ENCODE measurements around the gene ATF7.
A peak's percentile ranks its signal among the peaks of the same experiment; 100 is the strongest.
"Not testable (repeated sequence)": the region's sequence is repeated elsewhere in the genome, so short reads cannot be mapped to it uniquely, and the experiment has no call there.

ATF7 gene

DNA sequence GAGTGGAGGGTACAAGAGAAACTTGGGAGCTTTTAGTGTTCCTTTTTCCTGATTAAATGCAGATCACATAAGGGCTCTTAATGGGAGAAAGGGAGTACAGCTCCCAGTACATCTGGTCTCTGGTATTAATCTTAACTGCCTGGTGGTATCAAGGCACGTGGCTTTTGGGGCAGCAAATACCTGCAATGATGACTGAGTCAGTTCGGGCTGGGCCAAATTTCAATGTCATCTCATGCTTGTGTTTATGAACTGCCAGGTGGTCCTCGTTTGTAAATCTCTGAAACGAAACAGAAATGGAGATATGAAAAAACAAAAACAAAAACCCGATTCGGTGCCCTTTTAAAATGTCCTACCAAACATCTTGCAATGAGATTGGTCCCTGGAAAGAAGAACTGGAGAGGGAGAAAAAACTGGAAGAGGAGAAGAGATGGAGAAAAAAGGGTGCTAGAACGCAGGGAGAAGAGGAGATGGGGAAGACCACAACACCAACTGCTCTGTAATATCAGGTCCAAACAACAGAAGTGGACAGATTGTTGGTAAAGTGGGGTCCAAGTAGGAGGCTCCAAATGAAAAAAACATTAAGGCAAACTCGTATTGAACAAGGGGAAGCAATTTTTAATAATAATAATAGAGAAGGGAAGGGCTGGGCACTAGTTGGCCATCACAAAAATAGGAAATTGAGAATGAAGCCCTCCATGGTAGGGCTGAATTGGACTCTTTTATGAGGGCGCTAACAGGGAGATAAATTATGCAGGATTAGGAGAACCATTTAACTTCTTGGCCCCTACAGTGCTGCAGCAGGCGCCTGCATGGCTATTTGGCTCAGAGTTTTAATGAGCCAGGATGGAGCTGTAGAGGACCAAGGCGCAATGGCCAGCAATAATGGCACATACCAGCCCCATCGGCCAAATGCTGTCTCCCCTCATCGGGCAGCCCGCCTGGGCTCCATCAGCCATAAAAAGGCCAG lies 73.5 kb downstream of the ATF7 start:
- H3K36me3 ChIP-seq (ENCODE audit: control insufficient read depth, insufficient read depth, low read length), result peaks cover 15% of the 10 kb centered on the region
- no peak overlapping the region for H3K9ac ChIP-seq (ENCODE audit: low read length)
- H3K4me1 ChIP-seq (ENCODE audit: control insufficient read depth, insufficient read depth, low read length), result peaks cover 7% of the 10 kb centered on the region
- no peaks in the 10 kb centered on the region for H3K27me3 ChIP-seq (ENCODE audit: control insufficient read depth, insufficient read depth, low read length)
- H3K4me3 ChIP-seq (ENCODE audit: low read length), result no peak overlapping the region
- H3K27ac ChIP-seq (ENCODE audit: low read depth, low read length), result no peak overlapping the region

DNA sequence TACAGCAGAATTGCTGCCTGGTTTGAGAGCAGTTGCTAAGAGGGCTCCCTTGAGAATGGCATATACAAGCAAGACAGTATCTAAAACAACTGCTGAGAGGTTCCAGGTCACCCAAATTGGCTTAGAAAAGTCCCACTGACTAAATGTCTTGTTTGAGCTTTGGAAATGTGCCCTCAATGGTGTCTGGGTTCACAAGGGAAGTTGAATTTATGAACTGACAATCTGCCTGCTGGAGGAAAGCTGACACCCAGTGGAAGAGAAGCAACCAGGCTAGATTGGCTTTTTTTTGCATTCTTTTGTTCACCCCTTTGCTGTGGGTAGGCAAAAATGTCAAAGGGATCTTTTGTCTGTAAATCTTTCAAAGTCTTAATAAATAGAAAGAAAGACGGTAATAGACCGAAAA lies 74.3 kb downstream of the ATF7 start:
- H3K36me3 ChIP-seq (ENCODE audit: control insufficient read depth, insufficient read depth, low read length), result peaks cover 16% of the 10 kb centered on the region
- no peak overlapping the region for H3K27ac ChIP-seq (ENCODE audit: low read depth, low read length)
- H3K9ac ChIP-seq (ENCODE audit: low read length), result no peak overlapping the region

GRCh38 chr12:53550595-53550994 lies 75.6 kb downstream of the ATF7 start:
- Histone ChIP-seq H3K4me1 (ENCODE audit: control insufficient read depth, insufficient read depth, low read length) (peaks cover 7% of the 10 kb centered on the region), H3K9ac (ENCODE audit: low read length) (no peak overlapping the region), H3K36me3 (ENCODE audit: control insufficient read depth, insufficient read depth, low read length) (peaks cover 16% of the 10 kb centered on the region), H3K27ac (ENCODE audit: low read depth, low read length) (no peak overlapping the region), H3K27me3 (ENCODE audit: control insufficient read depth, insufficient read depth, low read length) (no peaks in the 10 kb centered on the region), H3K4me3 (ENCODE audit: low read length) (no peak overlapping the region)

More for the DNA sequence above, 74.3 kb downstream of the ATF7 start:
- H3K4me1 ChIP-seq (ENCODE audit: control insufficient read depth, insufficient read depth, low read length), result peaks cover 7% of the 10 kb centered on the region
- H3K27me3 ChIP-seq (ENCODE audit: control insufficient read depth, insufficient read depth, low read length), result no peaks in the 10 kb centered on the region
- H3K4me3 ChIP-seq (ENCODE audit: low read length), result no peak overlapping the region

GRCh38 chr12:53550131-53550530 lies 76.1 kb downstream of the ATF7 start:
- H3K36me3 ChIP-seq (ENCODE audit: control insufficient read depth, insufficient read depth, low read length), result peaks cover 16% of the 10 kb centered on the region
- H3K4me1 ChIP-seq (ENCODE audit: control insufficient read depth, insufficient read depth, low read length), result not testable (repeated sequence)

DNA sequence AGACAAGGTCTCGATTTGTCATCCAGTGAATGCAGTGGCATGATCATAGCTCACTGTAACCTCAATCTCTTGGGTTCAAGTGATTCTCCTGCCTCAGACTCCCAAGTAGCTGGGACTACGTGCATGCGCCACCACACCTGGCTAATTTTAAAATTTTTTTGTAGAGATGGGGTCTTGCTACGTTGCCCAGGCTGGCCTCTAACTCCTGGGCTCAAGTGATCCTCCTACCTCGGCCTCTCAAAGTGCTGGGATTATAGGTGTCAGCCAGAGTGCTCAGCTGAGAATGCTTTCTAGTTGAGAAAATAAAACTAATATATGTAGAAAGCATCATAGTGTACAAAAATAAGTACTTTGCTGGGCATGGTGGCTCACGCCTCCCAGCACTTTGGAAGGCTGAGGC lies 77.8 kb downstream of the ATF7 start:
- Histone ChIP-seq H3K4me1 (ENCODE audit: control insufficient read depth, insufficient read depth, low read length) (peaks cover 17% of the 10 kb centered on the region), H3K36me3 (ENCODE audit: control insufficient read depth, insufficient read depth, low read length) (peaks cover 16% of the 10 kb centered on the region)
- H3K4me3 ChIP-seq (ENCODE audit: low read length); H3K27me3 ChIP-seq (ENCODE audit: control insufficient read depth, insufficient read depth, low read length); H3K27ac ChIP-seq (ENCODE audit: low read depth, low read length); H3K9ac ChIP-seq (ENCODE audit: low read length): not testable (repeated sequence)

More at GRCh38 chr12:53550131-53550530, 76.1 kb downstream of the ATF7 start:
- H3K4me3 ChIP-seq (ENCODE audit: low read length); H3K27ac ChIP-seq (ENCODE audit: low read depth, low read length); H3K9ac ChIP-seq (ENCODE audit: low read length); H3K27me3 ChIP-seq (ENCODE audit: control insufficient read depth, insufficient read depth, low read length): not testable (repeated sequence)

DNA sequence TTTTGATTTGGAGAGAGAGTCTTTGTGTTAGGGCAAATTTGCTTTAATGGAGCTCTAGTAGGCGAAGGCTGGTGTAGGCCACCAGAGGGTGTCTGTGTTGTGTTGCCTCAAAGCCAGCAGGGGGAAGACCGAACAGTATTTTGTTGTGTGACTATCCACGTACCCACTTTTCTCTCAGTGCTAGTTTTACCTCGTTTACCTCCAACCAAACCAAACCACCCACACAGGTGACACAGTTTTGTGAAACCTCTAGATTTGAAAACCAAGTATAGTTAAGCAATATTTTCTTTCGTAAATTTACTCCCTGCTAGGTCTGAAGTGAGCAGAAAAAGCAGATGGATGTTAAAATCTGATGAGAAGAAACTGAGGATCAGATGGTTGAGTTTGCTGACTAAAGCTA lies 82.6 kb downstream of the ATF7 start:
- Histone ChIP-seq H3K27ac (ENCODE audit: low read depth, low read length) (peak overlapping the region; percentile 66), H3K4me1 (ENCODE audit: control insufficient read depth, insufficient read depth, low read length) (peaks cover 10% of the 10 kb centered on the region), H3K27me3 (ENCODE audit: control insufficient read depth, insufficient read depth, low read length) (no peaks in the 10 kb centered on the region), H3K4me3 (ENCODE audit: low read length) (peak overlapping the region; percentile 35), H3K36me3 (ENCODE audit: control insufficient read depth, insufficient read depth, low read length) (peaks cover 11% of the 10 kb centered on the region), H3K9ac (ENCODE audit: low read length) (no peak overlapping the region)

DNA sequence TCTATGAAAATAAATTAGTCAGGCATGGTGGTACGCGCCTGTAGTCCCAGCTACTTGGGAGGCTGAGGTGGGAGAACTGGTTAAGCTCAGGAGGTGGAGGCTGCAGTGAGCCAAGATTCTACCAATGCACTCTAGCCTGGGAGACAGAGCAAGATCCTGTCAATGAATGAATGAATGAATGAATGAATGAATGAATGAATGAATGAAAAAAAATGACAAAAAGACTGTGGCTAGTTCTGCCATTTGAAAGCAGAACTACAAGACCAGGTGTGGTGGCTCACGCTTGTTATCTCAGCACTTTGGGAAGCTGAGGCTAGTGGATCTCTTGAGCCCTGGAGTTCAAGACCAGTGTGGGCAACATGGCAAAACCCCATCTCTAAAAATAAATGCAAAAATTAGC lies 86.7 kb downstream of the ATF7 start:
- H3K27me3 ChIP-seq (ENCODE audit: control insufficient read depth, insufficient read depth, low read length), result no peaks in the 10 kb centered on the region
- no peak overlapping the region for H3K4me3 ChIP-seq (ENCODE audit: low read length)
- no peak overlapping the region for H3K9ac ChIP-seq (ENCODE audit: low read length)
- peaks cover 9% of the 10 kb centered on the region for H3K4me1 ChIP-seq (ENCODE audit: control insufficient read depth, insufficient read depth, low read length)
- no peak overlapping the region for H3K27ac ChIP-seq (ENCODE audit: low read depth, low read length)
- H3K36me3 ChIP-seq (ENCODE audit: control insufficient read depth, insufficient read depth, low read length), result peaks cover 7% of the 10 kb centered on the region

GRCh38 chr12:53538209-53538689 lies 87.9 kb downstream of the ATF7 start:
- peaks cover 8% of the 10 kb centered on the region for H3K36me3 ChIP-seq (ENCODE audit: control insufficient read depth, insufficient read depth, low read length)
- peaks cover 2% of the 10 kb centered on the region for H3K4me1 ChIP-seq (ENCODE audit: control insufficient read depth, insufficient read depth, low read length)
- peak overlapping the region; percentile 75 for H3K27ac ChIP-seq (ENCODE audit: low read depth, low read length)
- H3K4me3 ChIP-seq (ENCODE audit: low read length), result no peak overlapping the region
- no peaks in the 10 kb centered on the region for H3K27me3 ChIP-seq (ENCODE audit: control insufficient read depth, insufficient read depth, low read length)
- H3K9ac ChIP-seq (ENCODE audit: low read length), result no peak overlapping the region

DNA sequence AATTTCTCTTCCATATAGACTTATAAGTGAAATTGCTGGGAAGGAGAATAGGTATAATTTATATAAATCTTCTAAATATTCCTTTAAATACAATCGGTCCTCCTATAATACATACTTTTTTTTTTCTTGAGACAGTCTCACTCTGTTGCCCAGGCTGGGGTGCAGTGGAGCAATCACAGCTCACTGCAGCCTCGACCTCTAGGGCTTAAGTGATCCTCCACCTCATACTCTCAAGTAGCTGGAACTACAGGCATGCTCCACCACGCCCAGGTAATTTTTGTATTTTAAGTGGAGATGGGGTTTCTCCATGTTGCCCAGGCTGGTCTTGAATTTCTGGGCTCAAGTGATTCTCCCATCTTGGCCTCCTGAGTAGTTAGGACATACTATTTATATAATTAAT lies 89.2 kb downstream of the ATF7 start:
- Histone ChIP-seq H3K27ac (ENCODE audit: low read depth, low read length) (no peak overlapping the region), H3K27me3 (ENCODE audit: control insufficient read depth, insufficient read depth, low read length) (no peaks in the 10 kb centered on the region), H3K9ac (ENCODE audit: low read length) (no peak overlapping the region), H3K4me1 (ENCODE audit: control insufficient read depth, insufficient read depth, low read length) (peaks cover 2% of the 10 kb centered on the region), H3K4me3 (ENCODE audit: low read length) (no peak overlapping the region), H3K36me3 (ENCODE audit: control insufficient read depth, insufficient read depth, low read length) (peaks cover 20% of the 10 kb centered on the region)

DNA sequence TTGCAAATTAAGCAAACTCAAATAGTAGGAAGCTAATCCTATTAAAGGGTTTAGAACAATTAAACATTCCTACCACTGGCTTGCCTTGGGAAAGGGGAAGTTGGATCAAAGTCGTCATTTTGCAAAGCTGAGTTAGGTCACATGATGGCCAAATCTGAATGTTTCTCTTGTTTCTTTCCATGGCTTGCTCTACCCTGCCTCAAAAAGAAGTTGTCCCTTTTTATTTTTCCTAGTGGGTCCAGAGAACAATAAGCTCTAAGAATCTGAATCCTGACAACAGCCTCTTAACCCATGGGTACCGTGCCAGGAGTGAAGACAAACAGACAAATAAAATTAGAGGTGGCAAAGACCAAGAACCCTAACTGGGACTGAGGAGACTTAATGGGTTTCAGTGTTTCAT lies 92.7 kb downstream of the ATF7 start:
- no peak overlapping the region for H3K9ac ChIP-seq (ENCODE audit: low read length)
- no peak overlapping the region for H3K27ac ChIP-seq (ENCODE audit: low read depth, low read length)
- H3K27me3 ChIP-seq (ENCODE audit: control insufficient read depth, insufficient read depth, low read length), result no peaks in the 10 kb centered on the region
- peaks cover 27% of the 10 kb centered on the region for H3K36me3 ChIP-seq (ENCODE audit: control insufficient read depth, insufficient read depth, low read length)
- H3K4me3 ChIP-seq (ENCODE audit: low read length), result no peak overlapping the region
- H3K4me1 ChIP-seq (ENCODE audit: control insufficient read depth, insufficient read depth, low read length), result peaks cover 2% of the 10 kb centered on the region

DNA sequence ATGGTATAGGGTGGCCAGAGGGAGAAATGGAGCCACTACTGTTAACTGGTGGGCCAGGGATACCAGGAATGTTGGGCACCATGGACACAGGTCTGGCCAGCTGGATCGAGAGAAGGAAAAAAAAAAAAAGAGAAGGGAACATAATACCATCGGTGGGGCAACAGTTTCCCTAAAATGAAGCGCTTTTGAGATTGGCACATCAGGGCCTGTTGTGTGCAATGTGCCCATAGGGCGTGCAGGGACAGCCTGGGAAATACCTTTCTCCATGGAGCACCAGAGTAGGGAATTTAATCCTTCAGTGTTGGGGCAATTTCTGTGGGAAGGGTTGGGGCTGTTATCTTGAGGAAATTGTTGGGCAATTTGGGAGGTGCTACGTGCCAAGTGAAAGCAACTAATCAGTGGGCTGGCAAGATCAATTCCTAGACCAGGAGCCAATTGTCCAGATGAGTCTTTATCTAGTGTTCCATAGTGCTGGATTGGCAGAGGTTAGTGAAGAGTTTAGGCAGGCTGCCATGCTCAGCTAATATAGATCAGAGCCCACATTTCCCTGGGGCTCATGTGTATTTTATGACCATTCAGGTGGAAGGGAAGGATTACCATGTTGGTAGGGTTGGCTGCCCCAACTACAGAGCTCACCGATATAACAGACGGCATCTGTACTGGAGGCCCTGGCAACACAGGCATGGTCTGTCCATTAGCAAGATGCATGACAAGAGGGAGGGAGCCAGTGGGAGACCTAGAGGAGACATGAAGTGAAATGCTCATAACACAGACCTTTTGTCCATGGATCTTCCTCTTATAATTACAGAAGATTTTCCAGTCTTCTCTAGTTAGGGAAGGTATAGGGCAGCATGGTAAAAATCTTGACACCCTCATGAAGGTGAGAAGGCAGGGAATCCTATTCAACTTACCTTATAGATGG lies 93.4 kb downstream of the ATF7 start:
- no peak overlapping the region for H3K27ac ChIP-seq (ENCODE audit: low read depth, low read length)
- H3K4me3 ChIP-seq (ENCODE audit: low read length), result no peak overlapping the region
- H3K9ac ChIP-seq (ENCODE audit: low read length), result no peak overlapping the region
- H3K4me1 ChIP-seq (ENCODE audit: control insufficient read depth, insufficient read depth, low read length), result no peaks in the 10 kb centered on the region
- H3K27me3 ChIP-seq (ENCODE audit: control insufficient read depth, insufficient read depth, low read length), result no peaks in the 10 kb centered on the region
- peaks cover 27% of the 10 kb centered on the region for H3K36me3 ChIP-seq (ENCODE audit: control insufficient read depth, insufficient read depth, low read length)

DNA sequence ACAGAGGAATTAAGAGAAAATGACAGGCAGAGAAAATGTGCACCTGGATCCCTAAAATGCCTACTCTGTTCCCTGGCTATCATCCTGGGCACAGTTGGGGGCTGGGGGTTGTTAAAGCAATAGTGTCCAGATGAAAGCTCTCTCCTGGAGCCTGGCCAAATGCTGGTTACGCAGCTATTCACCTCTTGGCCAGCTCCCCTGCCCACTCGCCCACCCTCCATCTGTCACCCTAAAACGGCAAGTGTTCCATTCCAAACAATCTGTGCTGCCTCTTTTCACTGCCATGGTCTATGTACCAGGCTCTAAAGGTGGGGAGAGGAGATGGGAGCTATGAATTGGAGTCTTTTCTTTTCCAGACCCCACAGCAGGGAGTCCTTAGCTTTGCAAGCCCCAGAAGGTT lies 94.2 kb downstream of the ATF7 start:
- no peak overlapping the region for H3K9ac ChIP-seq (ENCODE audit: low read length)
- H3K27me3 ChIP-seq (ENCODE audit: control insufficient read depth, insufficient read depth, low read length), result no peaks in the 10 kb centered on the region
- H3K27ac ChIP-seq (ENCODE audit: low read depth, low read length), result no peak overlapping the region
- H3K36me3 ChIP-seq (ENCODE audit: control insufficient read depth, insufficient read depth, low read length), result peaks cover 24% of the 10 kb centered on the region
- no peak overlapping the region for H3K4me3 ChIP-seq (ENCODE audit: low read length)
- no peaks in the 10 kb centered on the region for H3K4me1 ChIP-seq (ENCODE audit: control insufficient read depth, insufficient read depth, low read length)

Data from rectal smooth muscle tissue (tissue), 1 donor.